CD1c-positive myeloid dendritic cell (primary cell): ENCODE results near the gene LACRT.
A peak's percentile ranks its signal among the peaks of the same experiment; 100 is the strongest.

Experiments
- DNase-seq: peaks from one replicate; pipeline ENCODE4 v3.0.0-alpha.2; 2016; ENCODE audit errors: extremely low spot score

LACRT gene

GRCh38 chr12:54602661-54603060 lies 32.0 kb downstream of the LACRT start:
- DNase-seq: no peak

- DNase-seq: no peak
Measured at GRCh38 chr12:54601841-54602240, 32.9 kb downstream of the LACRT start.

GRCh38 chr12:54598970-54599369 lies 35.7 kb downstream of the LACRT start:
- DNase-seq: no peak

- DNase-seq: peak; percentile 58
Measured at GRCh38 chr12:54596526-54596946, 38.2 kb downstream of the LACRT start.

GRCh38 chr12:54595471-54595870 lies 39.2 kb downstream of the LACRT start:
- no peak for DNase-seq

- DNase-seq: no peak
Measured at GRCh38 chr12:54593725-54594124, 41.0 kb downstream of the LACRT start.

GRCh38 chr12:54593135-54593534 lies 41.6 kb downstream of the LACRT start:
- peak; percentile 28 for DNase-seq

GRCh38 chr12:54592316-54592715 lies 42.4 kb downstream of the LACRT start:
- no peak for DNase-seq

GRCh38 chr12:54590978-54591591 lies 43.6 kb downstream of the LACRT start:
- DNase-seq: no peak

GRCh38 chr12:54589964-54590363 lies 44.7 kb downstream of the LACRT start:
- DNase-seq: no peak

GRCh38 chr12:54588890-54589267 lies 45.8 kb downstream of the LACRT start:
- no peak for DNase-seq

- DNase-seq: peak; percentile 10
Measured at GRCh38 chr12:54588110-54588889, 46.4 kb downstream of the LACRT start, which contains the start of gene PPP1R1A. Gene PPP1R1A (minus strand): TSS chr12:54588659. CDS start chr12:54588488, 171 bp downstream.

- no peak for DNase-seq
Measured at GRCh38 chr12:54587315-54587873, 47.3 kb downstream of the LACRT start.

- DNase-seq: no peak
Measured at GRCh38 chr12:54586620-54587019, 48.1 kb downstream of the LACRT start.

- no peak for DNase-seq
Measured at GRCh38 chr12:54585243-54585642, 49.5 kb downstream of the LACRT start.

GRCh38 chr12:54584128-54584527 lies 50.6 kb downstream of the LACRT start:
- no peak for DNase-seq

GRCh38 chr12:54583726-54584125 lies 51.0 kb downstream of the LACRT start:
- DNase-seq: no peak

GRCh38 chr12:54581412-54581811 lies 53.3 kb downstream of the LACRT start:
- no peak for DNase-seq
